ENCODE results near the gene HLA-DQA2.

Gene HLA-DQA2

DNA sequence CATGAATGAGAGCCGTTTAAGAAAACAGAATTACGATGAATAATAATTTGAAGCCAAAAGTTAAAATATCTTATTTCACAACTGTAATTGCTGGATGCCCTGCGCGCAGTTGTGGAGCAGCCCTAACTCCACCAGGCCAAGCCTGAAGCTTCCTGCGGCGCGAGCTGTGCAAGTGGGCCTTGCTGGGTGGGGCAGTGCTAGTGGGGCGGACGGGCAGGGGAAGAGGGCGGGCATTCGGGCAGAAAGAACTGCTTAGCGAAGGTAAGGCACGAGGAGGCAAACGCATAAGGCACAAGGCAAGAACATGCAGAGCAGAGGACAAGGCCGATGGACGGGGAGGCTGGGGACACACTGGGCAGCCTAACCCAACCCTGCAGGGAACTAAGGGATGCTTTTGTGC, 19.9 kb downstream of the HLA-DQA2 start:
- TF ChIP-seq RARB (CRISPR knock-in tag; IDR thresholded peaks at IDR 0.05) (no peak), ESRRG (CRISPR knock-in tag; IDR thresholded peaks at IDR 0.05) (no peak), GLIS3 (CRISPR knock-in tag; IDR thresholded peaks at IDR 0.05) (no peak), CSDC2 (CRISPR knock-in tag; IDR thresholded peaks at IDR 0.05) (no peak), TCF4 (CRISPR knock-in tag; IDR thresholded peaks at IDR 0.05; ENCODE audit: borderline replicate concordance) (no peak), ZNF8 (CRISPR knock-in tag; IDR thresholded peaks at IDR 0.05) (no peak), BACH2 (CRISPR knock-in tag; IDR thresholded peaks at IDR 0.05; ENCODE audit: borderline replicate concordance) (no peak), ZFP30 (CRISPR knock-in tag; IDR thresholded peaks at IDR 0.05) (no peak), TOX (CRISPR knock-in tag; IDR thresholded peaks at IDR 0.05; ENCODE audit: borderline replicate concordance) (no peak), ZNF70 (CRISPR knock-in tag; IDR thresholded peaks at IDR 0.05) (no peak)
- TF ChIP-seq, protein P1, sequence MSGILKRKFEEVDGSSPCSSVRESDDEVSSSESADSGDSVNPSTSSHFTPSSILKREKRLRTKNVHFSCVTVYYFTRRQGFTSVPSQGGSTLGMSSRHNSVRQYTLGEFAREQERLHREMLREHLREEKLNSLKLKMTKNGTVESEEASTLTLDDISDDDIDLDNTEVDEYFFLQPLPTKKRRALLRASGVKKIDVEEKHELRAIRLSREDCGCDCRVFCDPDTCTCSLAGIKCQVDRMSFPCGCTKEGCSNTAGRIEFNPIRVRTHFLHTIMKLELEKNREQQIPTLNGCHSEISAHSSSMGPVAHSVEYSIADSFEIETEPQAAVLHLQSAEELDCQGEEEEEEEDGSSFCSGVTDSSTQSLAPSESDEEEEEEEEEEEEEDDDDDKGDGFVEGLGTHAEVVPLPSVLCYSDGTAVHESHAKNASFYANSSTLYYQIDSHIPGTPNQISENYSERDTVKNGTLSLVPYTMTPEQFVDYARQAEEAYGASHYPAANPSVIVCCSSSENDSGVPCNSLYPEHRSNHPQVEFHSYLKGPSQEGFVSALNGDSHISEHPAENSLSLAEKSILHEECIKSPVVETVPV (CRISPR knock-in tag; IDR thresholded peaks at IDR 0.05) = no peak
- TF ChIP-seq, protein P2, sequence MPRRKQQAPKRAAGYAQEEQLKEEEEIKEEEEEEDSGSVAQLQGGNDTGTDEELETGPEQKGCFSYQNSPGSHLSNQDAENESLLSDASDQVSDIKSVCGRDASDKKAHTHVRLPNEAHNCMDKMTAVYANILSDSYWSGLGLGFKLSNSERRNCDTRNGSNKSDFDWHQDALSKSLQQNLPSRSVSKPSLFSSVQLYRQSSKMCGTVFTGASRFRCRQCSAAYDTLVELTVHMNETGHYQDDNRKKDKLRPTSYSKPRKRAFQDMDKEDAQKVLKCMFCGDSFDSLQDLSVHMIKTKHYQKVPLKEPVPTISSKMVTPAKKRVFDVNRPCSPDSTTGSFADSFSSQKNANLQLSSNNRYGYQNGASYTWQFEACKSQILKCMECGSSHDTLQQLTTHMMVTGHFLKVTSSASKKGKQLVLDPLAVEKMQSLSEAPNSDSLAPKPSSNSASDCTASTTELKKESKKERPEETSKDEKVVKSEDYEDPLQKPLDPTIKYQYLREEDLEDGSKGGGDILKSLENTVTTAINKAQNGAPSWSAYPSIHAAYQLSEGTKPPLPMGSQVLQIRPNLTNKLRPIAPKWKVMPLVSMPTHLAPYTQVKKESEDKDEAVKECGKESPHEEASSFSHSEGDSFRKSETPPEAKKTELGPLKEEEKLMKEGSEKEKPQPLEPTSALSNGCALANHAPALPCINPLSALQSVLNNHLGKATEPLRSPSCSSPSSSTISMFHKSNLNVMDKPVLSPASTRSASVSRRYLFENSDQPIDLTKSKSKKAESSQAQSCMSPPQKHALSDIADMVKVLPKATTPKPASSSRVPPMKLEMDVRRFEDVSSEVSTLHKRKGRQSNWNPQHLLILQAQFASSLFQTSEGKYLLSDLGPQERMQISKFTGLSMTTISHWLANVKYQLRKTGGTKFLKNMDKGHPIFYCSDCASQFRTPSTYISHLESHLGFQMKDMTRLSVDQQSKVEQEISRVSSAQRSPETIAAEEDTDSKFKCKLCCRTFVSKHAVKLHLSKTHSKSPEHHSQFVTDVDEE (CRISPR knock-in tag; IDR thresholded peaks at IDR 0.05) = no peak
- TF ChIP-seq, protein P3, sequence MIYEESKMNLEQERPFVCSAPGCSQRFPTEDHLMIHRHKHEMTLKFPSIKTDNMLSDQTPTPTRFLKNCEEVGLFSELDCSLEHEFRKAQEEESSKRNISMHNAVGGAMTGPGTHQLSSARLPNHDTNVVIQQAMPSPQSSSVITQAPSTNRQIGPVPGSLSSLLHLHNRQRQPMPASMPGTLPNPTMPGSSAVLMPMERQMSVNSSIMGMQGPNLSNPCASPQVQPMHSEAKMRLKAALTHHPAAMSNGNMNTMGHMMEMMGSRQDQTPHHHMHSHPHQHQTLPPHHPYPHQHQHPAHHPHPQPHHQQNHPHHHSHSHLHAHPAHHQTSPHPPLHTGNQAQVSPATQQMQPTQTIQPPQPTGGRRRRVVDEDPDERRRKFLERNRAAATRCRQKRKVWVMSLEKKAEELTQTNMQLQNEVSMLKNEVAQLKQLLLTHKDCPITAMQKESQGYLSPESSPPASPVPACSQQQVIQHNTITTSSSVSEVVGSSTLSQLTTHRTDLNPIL (CRISPR knock-in tag; IDR thresholded peaks at IDR 0.05; ENCODE audit: low read depth) = no peak
- TF ChIP-seq, protein P4, sequence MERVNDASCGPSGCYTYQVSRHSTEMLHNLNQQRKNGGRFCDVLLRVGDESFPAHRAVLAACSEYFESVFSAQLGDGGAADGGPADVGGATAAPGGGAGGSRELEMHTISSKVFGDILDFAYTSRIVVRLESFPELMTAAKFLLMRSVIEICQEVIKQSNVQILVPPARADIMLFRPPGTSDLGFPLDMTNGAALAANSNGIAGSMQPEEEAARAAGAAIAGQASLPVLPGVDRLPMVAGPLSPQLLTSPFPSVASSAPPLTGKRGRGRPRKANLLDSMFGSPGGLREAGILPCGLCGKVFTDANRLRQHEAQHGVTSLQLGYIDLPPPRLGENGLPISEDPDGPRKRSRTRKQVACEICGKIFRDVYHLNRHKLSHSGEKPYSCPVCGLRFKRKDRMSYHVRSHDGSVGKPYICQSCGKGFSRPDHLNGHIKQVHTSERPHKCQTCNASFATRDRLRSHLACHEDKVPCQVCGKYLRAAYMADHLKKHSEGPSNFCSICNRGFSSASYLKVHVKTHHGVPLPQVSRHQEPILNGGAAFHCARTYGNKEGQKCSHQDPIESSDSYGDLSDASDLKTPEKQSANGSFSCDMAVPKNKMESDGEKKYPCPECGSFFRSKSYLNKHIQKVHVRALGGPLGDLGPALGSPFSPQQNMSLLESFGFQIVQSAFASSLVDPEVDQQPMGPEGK (CRISPR knock-in tag; IDR thresholded peaks at IDR 0.05; ENCODE audit: borderline replicate concordance) = no peak
- ATAC-seq = no peak

DNA sequence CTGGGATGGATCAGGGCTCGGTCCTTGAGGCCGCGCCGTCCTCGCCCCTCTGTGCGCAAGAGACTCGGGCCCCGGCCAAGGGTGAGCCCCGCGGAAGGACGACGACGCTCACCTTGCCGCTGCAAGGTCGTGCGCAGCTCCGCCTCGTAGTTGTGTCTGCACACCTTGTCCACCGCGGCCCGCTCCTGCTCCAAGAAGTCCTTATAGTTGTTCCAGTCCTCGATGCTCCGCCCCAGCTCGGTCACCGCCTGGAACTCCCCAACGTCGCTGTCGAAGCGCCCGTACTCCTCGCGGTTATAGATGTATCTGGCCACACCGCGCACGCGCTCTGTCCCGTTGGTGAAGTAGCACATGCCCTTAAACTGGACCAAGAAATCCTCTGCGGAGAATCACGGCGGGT, 20.4 kb downstream of the HLA-DQA2 start:
- no peak for ATAC-seq
- TF ChIP-seq, protein P5, sequence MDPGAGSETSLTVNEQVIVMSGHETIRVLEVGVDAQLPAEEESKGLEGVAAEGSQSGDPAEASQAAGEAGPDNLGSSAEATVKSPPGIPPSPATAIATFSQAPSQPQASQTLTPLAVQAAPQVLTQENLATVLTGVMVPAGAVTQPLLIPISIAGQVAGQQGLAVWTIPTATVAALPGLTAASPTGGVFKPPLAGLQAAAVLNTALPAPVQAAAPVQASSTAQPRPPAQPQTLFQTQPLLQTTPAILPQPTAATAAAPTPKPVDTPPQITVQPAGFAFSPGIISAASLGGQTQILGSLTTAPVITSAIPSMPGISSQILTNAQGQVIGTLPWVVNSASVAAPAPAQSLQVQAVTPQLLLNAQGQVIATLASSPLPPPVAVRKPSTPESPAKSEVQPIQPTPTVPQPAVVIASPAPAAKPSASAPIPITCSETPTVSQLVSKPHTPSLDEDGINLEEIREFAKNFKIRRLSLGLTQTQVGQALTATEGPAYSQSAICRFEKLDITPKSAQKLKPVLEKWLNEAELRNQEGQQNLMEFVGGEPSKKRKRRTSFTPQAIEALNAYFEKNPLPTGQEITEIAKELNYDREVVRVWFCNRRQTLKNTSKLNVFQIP (CRISPR knock-in tag; IDR thresholded peaks at IDR 0.05; ENCODE audit: borderline replicate concordance, low read depth) = no peak
- no peak for TF ChIP-seq ZFP3 (CRISPR knock-in tag; IDR thresholded peaks at IDR 0.05)
- TF ChIP-seq GLIS3 (CRISPR knock-in tag; IDR thresholded peaks at IDR 0.05) = no peak
- no peak for TF ChIP-seq ZNF565 (CRISPR knock-in tag; conservative IDR thresholded peaks at IDR 0.05; ENCODE audit: low read depth)

DNA sequence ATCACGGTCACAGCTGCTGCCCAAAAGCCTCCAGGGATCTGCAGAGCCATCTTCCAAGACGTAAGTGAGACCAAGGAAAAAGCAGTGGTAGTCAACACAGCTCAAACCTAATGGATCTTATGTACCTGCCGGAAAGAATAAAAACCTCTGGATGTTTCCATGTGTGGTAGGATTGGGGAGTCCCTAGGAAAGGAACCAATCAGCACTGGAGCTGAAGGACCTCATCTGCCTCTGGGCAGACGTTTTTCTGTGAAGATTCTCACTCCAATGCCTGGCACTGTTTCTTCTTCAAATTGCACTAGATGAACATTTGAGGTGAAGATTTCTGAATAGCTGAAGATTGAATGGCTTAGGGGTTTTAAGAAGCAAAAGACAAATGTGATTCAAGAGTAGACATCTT, 22.2 kb downstream of the HLA-DQA2 start, which contains the start of gene HLA-DQB2:
TSS of gene HLA-DQB2 (minus strand) at position 112 of the 400 bp plus-strand sequence. CDS start at position 50, 62 bp downstream.
- no peak for ATAC-seq
- TF ChIP-seq GLIS3 (CRISPR knock-in tag; IDR thresholded peaks at IDR 0.05) = no peak
- no peak for TF ChIP-seq ISL1 (CRISPR knock-in tag; IDR thresholded peaks at IDR 0.05)
- no peak for TF ChIP-seq ESRRG (CRISPR knock-in tag; IDR thresholded peaks at IDR 0.05)

DNA sequence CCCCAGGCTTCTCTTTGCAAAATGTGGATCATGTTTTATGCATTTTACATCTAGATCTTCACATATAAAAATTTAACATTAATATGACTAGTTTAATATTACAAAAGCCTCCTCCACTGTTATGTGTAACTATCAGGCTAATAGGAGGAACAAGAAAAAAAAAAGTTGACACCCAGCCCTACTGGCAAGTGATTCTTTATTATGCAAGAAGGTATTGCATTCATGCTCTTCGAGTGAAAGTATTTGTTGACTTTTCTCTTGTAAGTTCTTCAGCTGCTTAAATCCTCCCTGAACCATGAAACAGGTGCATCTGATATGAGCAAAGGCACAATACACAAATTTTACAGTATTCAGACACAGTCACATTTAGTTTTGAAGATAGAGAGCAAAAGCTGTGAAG, 22.9 kb downstream of the HLA-DQA2 start:
- ATAC-seq = no peak
- TF ChIP-seq ZNF565 (CRISPR knock-in tag; conservative IDR thresholded peaks at IDR 0.05; ENCODE audit: low read depth) (no peak), OSR1 (CRISPR knock-in tag; IDR thresholded peaks at IDR 0.05) (no peak), ESRRG (CRISPR knock-in tag; IDR thresholded peaks at IDR 0.05) (no peak), PPARA (CRISPR knock-in tag; IDR thresholded peaks at IDR 0.05; ENCODE audit: borderline replicate concordance) (no peak), ZC3H10 (CRISPR knock-in tag; IDR thresholded peaks at IDR 0.05) (no peak), ARNTL (CRISPR knock-in tag; IDR thresholded peaks at IDR 0.05; ENCODE audit: borderline replicate concordance, low read depth) (no peak), RARB (CRISPR knock-in tag; IDR thresholded peaks at IDR 0.05) (no peak), ZNF8 (CRISPR knock-in tag; IDR thresholded peaks at IDR 0.05) (no peak), ZNF70 (CRISPR knock-in tag; IDR thresholded peaks at IDR 0.05) (no peak), SNAI2 (CRISPR knock-in tag; IDR thresholded peaks at IDR 0.05) (no peak), TOX (CRISPR knock-in tag; IDR thresholded peaks at IDR 0.05; ENCODE audit: borderline replicate concordance) (no peak), BACH2 (CRISPR knock-in tag; IDR thresholded peaks at IDR 0.05; ENCODE audit: borderline replicate concordance) (no peak), CSDC2 (CRISPR knock-in tag; IDR thresholded peaks at IDR 0.05) (no peak), ZFP3 (CRISPR knock-in tag; IDR thresholded peaks at IDR 0.05) (no peak), GLIS3 (CRISPR knock-in tag; IDR thresholded peaks at IDR 0.05) (no peak)
- TF ChIP-seq, protein P5 (CRISPR knock-in tag; IDR thresholded peaks at IDR 0.05; ENCODE audit: borderline replicate concordance, low read depth) = no peak
- TF ChIP-seq, protein P3 (CRISPR knock-in tag; IDR thresholded peaks at IDR 0.05; ENCODE audit: low read depth) = no peak
